Pancreas (tissue), 10 donors: ENCODE measurements around the gene GCNT3. TPM values are rescaled to one million over a fixed set of nuclear protein-coding genes. Genes with fewer than 3 reads are reported as not detected.

ENCODE experiments used
- ATAC-seq, 4 donors: fragments of 200-7000 bp; cut with Tn5 transposase; one replicate each; pipeline versions ENCODE4 v1.8.0 to v1.9.1; 2020; ENCODE audit warnings: mild to moderate bottlenecking in 4 of 4, moderate library complexity in 4 of 4
- DNase-seq, 6 donors: peaks; one replicate each; pipeline ENCODE4 v3.0.0-alpha.2; 2020
- FAIRE-seq: peaks from 2 replicates; lab custom pipeline; 2012; peaks lifted over from hg19 to GRCh38; lab: Jason Lieb, UNC
- H3K27ac ChIP-seq, 4 donors: fragments of 200-600 bp; sonication (generic); 1 replicate in 3 of 4; 2 replicates in 1 of 4; pipeline versions ENCODE4 v1.5.0 to v1.8.0; 2020
- H3K27me3 ChIP-seq, 4 donors: fragments of 200-600 bp; one replicate each; pipeline ENCODE4 v1.8.0; 2021
- H3K36me3 ChIP-seq, 3 donors: fragments of 200-600 bp; sonication (generic) in 1 of 3; one replicate each; pipeline versions ENCODE4 v1.5.0 to v1.8.0; 2020 to 2021
- H3K4me1 ChIP-seq, 3 donors: fragments of 200-600 bp; one replicate each; pipeline ENCODE4 v1.8.0; 2021
- H3K4me3 ChIP-seq, 4 donors: fragments of 200-600 bp; sonication (generic) in 2 of 4; one replicate each; pipeline versions ENCODE4 v1.5.0 to v1.8.0; 2020 to 2021
- H3K9me3 ChIP-seq, 4 donors: fragments of 200-600 bp; one replicate each; pipeline ENCODE4 v1.8.0; 2021
- CTCF ChIP-seq, 4 donors: fragments of 200-600 bp; sonication (generic) in 3 of 4; IDR thresholded peaks; one replicate each; pipeline versions ENCODE4 v1.5.0 to v1.8.0; 2021; ENCODE audit warnings: antibody characterized with exemption in 4 of 4
- WGBS, 2 donors: extraction: QIAGEN DNeasy Blood & Tissue Kit; methylation state at CpG; one replicate each; pipeline ENCODE4 v1.1.7; 2013; 5-methylcytosine and 5-hydroxymethylcytosine counted together
- intact Hi-C, 3 donors: fragments of 100-400 bp; cut with DNase I; formaldehyde crosslinking; loops; one replicate each; pipeline versions ENCODE4 v1.11.1 to v1.14.2; 2022
- polyA plus RNA-seq, 2 donors: library from polyadenylated mRNA; stranded (reverse); fragments of 200-250 nt; gene quantifications; one replicate each; pipeline ENCODE4 v1.2.3, GENCODE V29; 2013
- total RNA-seq, 6 donors: library from RNA; stranded (reverse); fragmentation: NEBNext Ultra II Directional in 4 of 6; extraction: Animal tissue kit (Norgen Biotek cat#: 25700) in 4 of 6; gene quantifications; one replicate each; pipeline versions ENCODE4 v1.2.1 to v1.2.4, GENCODE V29; 2021 to 2023
- donor health status: healthy with polysubstance abuse.
- donor health status: DM: no; HTN: no; CAD: no; lungs with moderate emphysema.
- donor health status: DM: no; HTN: no; CAD: no.
- donor health status: control.
- donor health status: control.
- donor health status: Bipolar disorder and iron deficiency.
- donor health status: DM: yes; HTN: yes; CAD: no.
- donor health status: DM: no; HTN: no; CAD: no.
- donor health status: DM: no; HTN: no; CAD: no.
- donor health status: DM: yes; HTN: yes; CAD: no.

GCNT3 gene, protein sequence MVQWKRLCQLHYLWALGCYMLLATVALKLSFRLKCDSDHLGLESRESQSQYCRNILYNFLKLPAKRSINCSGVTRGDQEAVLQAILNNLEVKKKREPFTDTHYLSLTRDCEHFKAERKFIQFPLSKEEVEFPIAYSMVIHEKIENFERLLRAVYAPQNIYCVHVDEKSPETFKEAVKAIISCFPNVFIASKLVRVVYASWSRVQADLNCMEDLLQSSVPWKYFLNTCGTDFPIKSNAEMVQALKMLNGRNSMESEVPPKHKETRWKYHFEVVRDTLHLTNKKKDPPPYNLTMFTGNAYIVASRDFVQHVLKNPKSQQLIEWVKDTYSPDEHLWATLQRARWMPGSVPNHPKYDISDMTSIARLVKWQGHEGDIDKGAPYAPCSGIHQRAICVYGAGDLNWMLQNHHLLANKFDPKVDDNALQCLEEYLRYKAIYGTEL
- total RNA-seq, result 1 to 10 TPM; 1.2 to 8.6 (median 2.5) TPM
- polyA plus RNA-seq, result 1 to 10 TPM in 1 of 2 donors, under 1 TPM in 1; 0.27 to 2.5 TPM

GRCh38 chr15:59611276-59612260 lies at the start of gene GCNT3:
Gene GCNT3, plus strand, starts transcription at chr15:59611783. Its CDS starts 6,456 bp downstream, at chr15:59618239.
- Histone ChIP-seq H3K36me3 (no peaks in the 10 kb centered on the region), H3K9me3 (no peaks in the 10 kb centered on the region), H3K4me1 (no peaks in the 10 kb centered on the region), H3K27ac (peak within 1 kb of the TSS in 1 of 4 donors; percentile 32), H3K4me3 (peak within 1 kb of the TSS in 1 of 4 donors; percentile 8), H3K27me3 (no peaks in the 10 kb centered on the region)
- peak; percentile 53 to 92 (median 88) for ATAC-seq
- 52 to 53% methylated on average over 8 of the region's 8 CpGs for WGBS, 2 donors
- intact Hi-C loops, result no loop called here
- no peak for TF ChIP-seq CTCF (IDR thresholded peaks at IDR 0.05)
- DNase-seq, result peak in 1 of 6 donors; percentile 29
- no peak for FAIRE-seq

GRCh38 chr15:59562448-59563186 lies 49.0 kb upstream of the GCNT3 start:
- no peaks in the 10 kb centered on the region for H3K4me1 ChIP-seq
- peaks cover 0 to 4% (median 0%) of the 10 kb centered on the region in 4 donors for H3K9me3 ChIP-seq
- 87 to 88% methylated on average over 2 of the region's 2 CpGs for WGBS, 2 donors
- H3K36me3 ChIP-seq, result no peaks in the 10 kb centered on the region
- H3K4me3 ChIP-seq, result no peak overlapping the region
- ATAC-seq, result no peak
- no peak for DNase-seq
- TF ChIP-seq CTCF (IDR thresholded peaks at IDR 0.05), result no peak
- H3K27me3 ChIP-seq, result no peaks in the 10 kb centered on the region
- H3K27ac ChIP-seq, result no peak overlapping the region
- intact Hi-C loops, result no loop called here
- FAIRE-seq, result no peak

GRCh38 chr15:59565299-59565698 lies 46.3 kb upstream of the GCNT3 start:
- Histone ChIP-seq H3K9me3 (peaks cover 0 to 4% (median 0%) of the 10 kb centered on the region in 4 donors), H3K4me3 (no peak overlapping the region), H3K27ac (no peak overlapping the region), H3K36me3 (no peaks in the 10 kb centered on the region), H3K27me3 (no peaks in the 10 kb centered on the region), H3K4me1 (no peaks in the 10 kb centered on the region)
- FAIRE-seq, result no peak
- intact Hi-C loops, result no loop called here
- WGBS, 2 donors, result 87 to 91% methylated on average over 4 of the region's 4 CpGs
- TF ChIP-seq CTCF (IDR thresholded peaks at IDR 0.05), result no peak
- no peak for DNase-seq
- no peak for ATAC-seq

DNA sequence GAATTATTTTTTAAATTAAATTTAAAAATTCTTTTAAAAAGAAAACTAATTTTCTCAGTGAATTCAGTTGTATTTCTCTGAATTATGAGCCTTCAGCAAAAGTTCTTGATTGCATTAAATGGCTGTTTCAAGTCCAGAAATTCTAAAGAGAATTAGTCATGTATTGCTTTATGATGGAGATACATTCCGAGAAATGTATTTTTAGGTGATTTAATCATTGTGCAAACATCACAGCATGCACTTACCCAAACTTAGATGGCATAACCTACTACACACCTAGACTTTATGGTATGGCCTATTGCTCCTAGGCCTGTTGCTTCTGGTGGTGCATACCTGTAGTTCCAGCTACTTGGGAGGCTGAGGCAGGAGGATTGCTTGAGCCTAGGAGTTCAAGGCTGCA lies 44.3 kb upstream of the GCNT3 start:
- no peaks in the 10 kb centered on the region for H3K27me3 ChIP-seq
- TF ChIP-seq CTCF (IDR thresholded peaks at IDR 0.05), result no peak
- FAIRE-seq, result no peak
- intact Hi-C loops, result no loop called here
- ATAC-seq, result no peak
- H3K4me1 ChIP-seq, result no peaks in the 10 kb centered on the region
- 93 to 95% methylated on average over 1 of the region's 1 CpG for WGBS, 2 donors
- H3K9me3 ChIP-seq, result peaks cover 0 to 4% (median 0%) of the 10 kb centered on the region in 4 donors
- no peak overlapping the region for H3K4me3 ChIP-seq
- no peak for DNase-seq
- H3K36me3 ChIP-seq, result no peaks in the 10 kb centered on the region
- no peak overlapping the region for H3K27ac ChIP-seq
